Panc1 (cell line): ENCODE results near the gene C19orf12. TPM values are rescaled to one million over a fixed set of nuclear protein-coding genes. Genes with fewer than 3 reads are reported as not detected.

Experiments used
- ATAC-seq: fragments of 200-7000 bp; cut with Tn5 transposase; 2 replicates; pipeline ENCODE4 v1.9.1; 2020; ENCODE audit warnings: mild to moderate bottlenecking, moderate library complexity
- BruUV-seq: library from RNA; stranded (reverse); fragments of 400-500 nt; replicated peaks from 2 replicates; lab custom pipeline; 2021; lab: Mats Ljungman, UMichigan
- CTCF ChIA-PET: fragments of 300-600 bp; sonication (Branson Sonifier 250); formaldehyde crosslinking; loops from one replicate; lab custom pipeline; 2022; ENCODE audit warnings: antibody characterized with exemption; lab: Charles Lee
- POLR2A ChIA-PET: fragments of 300-600 bp; sonication (Branson Sonifier 250); formaldehyde crosslinking; loops from one replicate; lab custom pipeline; 2022; ENCODE audit warnings: antibody characterized with exemption; lab: Charles Lee
- DNase-seq: peaks from one replicate; pipeline ENCODE4 v3.0.0-alpha.2; 2010; ENCODE audit warnings: low read depth, low spot score
- H3K27ac ChIP-seq: 2 replicates; pipeline ENCODE4 v1.5.1; 2011; ENCODE audit warnings: mild to moderate bottlenecking, low read length, inconsistent platforms
- H3K27me3 ChIP-seq: fragments of 200-500 bp; sonication (Bioruptor generic); 2 replicates; pipeline ENCODE4 v1.6.0; 2014; ENCODE audit warnings: low read length, inconsistent platforms; ENCODE audit not compliant: control insufficient read depth, insufficient read depth
- H3K36me3 ChIP-seq: fragments of 200-500 bp; sonication (Bioruptor generic); 2 replicates; pipeline ENCODE4 v1.5.1; 2014; ENCODE audit warnings: inconsistent platforms, mild to moderate bottlenecking, low read length, moderate library complexity; ENCODE audit not compliant: control insufficient read depth, insufficient read depth
- H3K4me1 ChIP-seq: 2 replicates; pipeline ENCODE4 v1.5.1; 2011; ENCODE audit warnings: inconsistent platforms, mild to moderate bottlenecking, low read length, moderate library complexity; ENCODE audit not compliant: control insufficient read depth, insufficient read depth
- H3K4me3 ChIP-seq, 2 experiments: 2 replicates each; pipeline ENCODE4 v1.5.1; 2011 to 2012; ENCODE audit warnings: low read depth in 2 of 2, low read length in 2 of 2, mild to moderate bottlenecking in 2 of 2, inconsistent platforms in 1 of 2, moderate library complexity in 1 of 2
- H3K9me3 ChIP-seq: fragments of 200-500 bp; sonication (Bioruptor generic); 2 replicates; pipeline ENCODE4 v1.5.1; 2014; ENCODE audit warnings: low read depth, mild to moderate bottlenecking, inconsistent platforms, low read length, moderate library complexity; ENCODE audit not compliant: control insufficient read depth, insufficient read depth
- POLR2AphosphoS5 ChIP-seq: IDR thresholded peaks from 2 replicates; pipeline ENCODE4 v1.6.1; 2012; ENCODE audit warnings: mild to moderate bottlenecking, low read depth, low read length, moderate library complexity
- SIN3A ChIP-seq: IDR thresholded peaks from 2 replicates; pipeline ENCODE4 v1.6.1; 2012; ENCODE audit warnings: low read depth, mild to moderate bottlenecking, low read length, moderate library complexity, borderline replicate concordance; ENCODE audit not compliant: insufficient read depth
- TCF7L2 ChIP-seq: IDR thresholded peaks from 2 replicates; pipeline ENCODE4 v1.6.1; 2011; ENCODE audit warnings: mild to moderate bottlenecking, low read depth, low read length, inconsistent platforms
- in situ Hi-C: cut with HindIII; loops from 2 replicates; pipeline ENCODE4 v1.10.0; 2016; ENCODE audit warnings: low sequenced_read_pairs, low pct_unique_long_range_greater_than_20kb
- intact Hi-C: fragments of 100-400 bp; cut with micrococcal nuclease; formaldehyde crosslinking; loops from one replicate; pipeline ENCODE4 v1.10.0; 2022; ENCODE audit not compliant: unreplicated experiment
- total RNA-seq: library from RNA; stranded (reverse); gene quantifications from one replicate; pipeline ENCODE4 v1.2.1, GENCODE V29; 2021; ENCODE audit not compliant: unreplicated experiment
- TF ChIP-seq, protein P1 (sequence below): fragments of 450-650 bp; IDR thresholded peaks from 2 replicates; pipeline ENCODE4 v1.5.1; 2017; ENCODE audit warnings: mild to moderate bottlenecking
- TF ChIP-seq, protein P2 (sequence below), 2 experiments: IDR thresholded peaks; 2 replicates each; pipeline ENCODE4 v1.6.1; 2011 to 2012; ENCODE audit warnings: low read depth in 2 of 2, control low read depth in 1 of 2, low read length in 1 of 2, mild to moderate bottlenecking in 1 of 2, moderate library complexity in 1 of 2; ENCODE audit not compliant: insufficient read depth in 1 of 2

The C19orf12 gene
- total RNA-seq, 1 experiment from 2014 or later = 43.4 TPM

DNA sequence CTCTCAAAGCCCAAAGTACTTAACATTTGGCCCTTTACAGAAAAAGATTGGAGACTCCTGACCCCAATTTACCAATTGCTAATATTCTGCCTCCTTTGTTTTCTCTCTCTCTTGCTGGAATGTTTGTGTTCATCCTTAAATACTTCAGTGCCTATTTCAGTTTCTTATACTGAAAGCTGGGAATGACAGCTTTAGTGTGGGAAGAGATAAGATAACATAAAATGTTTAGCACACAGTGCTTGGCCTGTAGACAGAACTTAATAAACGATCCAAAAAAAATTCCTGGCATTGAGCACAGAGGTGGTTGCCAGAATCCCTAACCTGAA lies 52.8 kb downstream of the C19orf12 start:
- Histone ChIP-seq H3K9me3 (no peaks in the 10 kb centered on the region), H3K4me3 (peak overlapping the region; percentile 3 to 29; a peak in 3 of 4 replicates), H3K4me1 (peaks cover 40% of the 10 kb centered on the region), H3K27ac (peak overlapping the region; percentile 83), H3K27me3 (no peaks in the 10 kb centered on the region), H3K36me3 (no peaks in the 10 kb centered on the region)
- in situ Hi-C loops = no loop called here
- no peak for DNase-seq
- TF ChIP-seq, protein P1, sequence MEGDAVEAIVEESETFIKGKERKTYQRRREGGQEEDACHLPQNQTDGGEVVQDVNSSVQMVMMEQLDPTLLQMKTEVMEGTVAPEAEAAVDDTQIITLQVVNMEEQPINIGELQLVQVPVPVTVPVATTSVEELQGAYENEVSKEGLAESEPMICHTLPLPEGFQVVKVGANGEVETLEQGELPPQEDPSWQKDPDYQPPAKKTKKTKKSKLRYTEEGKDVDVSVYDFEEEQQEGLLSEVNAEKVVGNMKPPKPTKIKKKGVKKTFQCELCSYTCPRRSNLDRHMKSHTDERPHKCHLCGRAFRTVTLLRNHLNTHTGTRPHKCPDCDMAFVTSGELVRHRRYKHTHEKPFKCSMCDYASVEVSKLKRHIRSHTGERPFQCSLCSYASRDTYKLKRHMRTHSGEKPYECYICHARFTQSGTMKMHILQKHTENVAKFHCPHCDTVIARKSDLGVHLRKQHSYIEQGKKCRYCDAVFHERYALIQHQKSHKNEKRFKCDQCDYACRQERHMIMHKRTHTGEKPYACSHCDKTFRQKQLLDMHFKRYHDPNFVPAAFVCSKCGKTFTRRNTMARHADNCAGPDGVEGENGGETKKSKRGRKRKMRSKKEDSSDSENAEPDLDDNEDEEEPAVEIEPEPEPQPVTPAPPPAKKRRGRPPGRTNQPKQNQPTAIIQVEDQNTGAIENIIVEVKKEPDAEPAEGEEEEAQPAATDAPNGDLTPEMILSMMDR = no peak
- no peak for TF ChIP-seq TCF7L2
- TF ChIP-seq POLR2AphosphoS5 = no peak
- TF ChIP-seq, protein P2, sequence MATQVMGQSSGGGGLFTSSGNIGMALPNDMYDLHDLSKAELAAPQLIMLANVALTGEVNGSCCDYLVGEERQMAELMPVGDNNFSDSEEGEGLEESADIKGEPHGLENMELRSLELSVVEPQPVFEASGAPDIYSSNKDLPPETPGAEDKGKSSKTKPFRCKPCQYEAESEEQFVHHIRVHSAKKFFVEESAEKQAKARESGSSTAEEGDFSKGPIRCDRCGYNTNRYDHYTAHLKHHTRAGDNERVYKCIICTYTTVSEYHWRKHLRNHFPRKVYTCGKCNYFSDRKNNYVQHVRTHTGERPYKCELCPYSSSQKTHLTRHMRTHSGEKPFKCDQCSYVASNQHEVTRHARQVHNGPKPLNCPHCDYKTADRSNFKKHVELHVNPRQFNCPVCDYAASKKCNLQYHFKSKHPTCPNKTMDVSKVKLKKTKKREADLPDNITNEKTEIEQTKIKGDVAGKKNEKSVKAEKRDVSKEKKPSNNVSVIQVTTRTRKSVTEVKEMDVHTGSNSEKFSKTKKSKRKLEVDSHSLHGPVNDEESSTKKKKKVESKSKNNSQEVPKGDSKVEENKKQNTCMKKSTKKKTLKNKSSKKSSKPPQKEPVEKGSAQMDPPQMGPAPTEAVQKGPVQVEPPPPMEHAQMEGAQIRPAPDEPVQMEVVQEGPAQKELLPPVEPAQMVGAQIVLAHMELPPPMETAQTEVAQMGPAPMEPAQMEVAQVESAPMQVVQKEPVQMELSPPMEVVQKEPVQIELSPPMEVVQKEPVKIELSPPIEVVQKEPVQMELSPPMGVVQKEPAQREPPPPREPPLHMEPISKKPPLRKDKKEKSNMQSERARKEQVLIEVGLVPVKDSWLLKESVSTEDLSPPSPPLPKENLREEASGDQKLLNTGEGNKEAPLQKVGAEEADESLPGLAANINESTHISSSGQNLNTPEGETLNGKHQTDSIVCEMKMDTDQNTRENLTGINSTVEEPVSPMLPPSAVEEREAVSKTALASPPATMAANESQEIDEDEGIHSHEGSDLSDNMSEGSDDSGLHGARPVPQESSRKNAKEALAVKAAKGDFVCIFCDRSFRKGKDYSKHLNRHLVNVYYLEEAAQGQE (IDR thresholded peaks at IDR 0.05; ENCODE audit: insufficient read depth in 1 of 2, low read depth in 2 of 2, low read length in 1 of 2) = no peak
- TF ChIP-seq SIN3A = no peak
- POLR2A ChIA-PET = no interaction called here
- no peak for ATAC-seq
- CTCF ChIA-PET = interaction anchor here (0.6 to 1.6 kb wide), 2 partner anchors 54 to 56 kb away, joined by 3 to 4 read pairs; no protein-coding TSS in a partner anchor
- TSS peak; percentile 49 for BruUV-seq
- intact Hi-C loops = no loop called here

DNA sequence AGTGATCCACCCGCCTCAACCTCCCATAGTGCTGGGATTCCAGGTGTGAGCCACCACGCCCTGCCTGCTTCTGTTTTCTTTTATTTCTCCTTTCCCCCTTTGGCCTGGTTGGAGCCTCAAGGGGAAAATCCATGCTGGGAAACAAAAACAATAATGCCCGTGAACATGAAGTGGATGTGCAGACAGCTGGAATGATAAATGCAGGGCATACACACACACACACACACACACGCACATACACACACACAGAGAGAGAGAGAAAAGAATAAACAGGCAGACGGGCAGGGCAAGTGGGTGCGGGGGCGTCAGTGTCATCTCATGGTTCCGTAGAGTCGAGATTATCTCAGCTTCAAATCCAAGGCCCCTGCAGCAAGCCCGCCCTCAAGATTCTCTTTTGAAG lies 54.2 kb downstream of the C19orf12 start:
- CTCF ChIA-PET = no interaction called here

More for the DNA sequence above, 54.2 kb downstream of the C19orf12 start:
- POLR2A ChIA-PET = no interaction called here
- DNase-seq = no peak
- H3K4me3 ChIP-seq = no peak overlapping the region
- no peak overlapping the region for H3K27ac ChIP-seq
- TF ChIP-seq POLR2AphosphoS5 (no peak), TCF7L2 (no peak), SIN3A (no peak)
- TF ChIP-seq, protein P2 (IDR thresholded peaks at IDR 0.05; ENCODE audit: insufficient read depth in 1 of 2, low read depth in 2 of 2, low read length in 1 of 2) = no peak
- TF ChIP-seq, protein P1 = no peak
- no peak for ATAC-seq
- H3K4me1 ChIP-seq = peaks cover 36% of the 10 kb centered on the region
- no peaks in the 10 kb centered on the region for H3K36me3 ChIP-seq
- in situ Hi-C loops = no loop called here
- intact Hi-C loops = no loop called here
- no peaks in the 10 kb centered on the region for H3K9me3 ChIP-seq
- no TSS peak for BruUV-seq
- H3K27me3 ChIP-seq = no peaks in the 10 kb centered on the region
